IPS DF 19.7 (cell line): ENCODE data around the gene MCM3AP.
"Not testable (repeated sequence)": the region's sequence is repeated elsewhere in the genome, so short reads cannot be mapped to it uniquely, and the experiment has no call there.

ENCODE experiments used
- DNase-seq: peaks from one replicate; pipeline ENCODE4 v3.0.0-alpha.2; 2013; ENCODE audit warnings: low read depth, low spot score

MCM3AP gene

GRCh38 chr21:46205166-46205565 lies 80.2 kb downstream of the MCM3AP start:
- no peak for DNase-seq

GRCh38 chr21:46203203-46203600 lies 82.2 kb downstream of the MCM3AP start:
- DNase-seq: no peak

GRCh38 chr21:46202592-46203202 lies 82.7 kb downstream of the MCM3AP start:
- DNase-seq: no peak

- DNase-seq: not testable (repeated sequence)
Measured at GRCh38 chr21:46200877-46201803, 84.3 kb downstream of the MCM3AP start.

GRCh38 chr21:46199436-46200373 lies 85.7 kb downstream of the MCM3AP start:
- DNase-seq: no peak

GRCh38 chr21:46196733-46197132 lies 88.7 kb downstream of the MCM3AP start:
- DNase-seq: no peak

- DNase-seq: no peak
Measured at GRCh38 chr21:46195595-46196195, 89.7 kb downstream of the MCM3AP start.

- no peak for DNase-seq
Measured at GRCh38 chr21:46194374-46195334, 90.8 kb downstream of the MCM3AP start.

GRCh38 chr21:46193829-46194373 lies 91.5 kb downstream of the MCM3AP start:
- DNase-seq: no peak

GRCh38 chr21:46191686-46192575 lies 93.5 kb downstream of the MCM3AP start:
- no peak for DNase-seq

- no peak for DNase-seq
Measured at GRCh38 chr21:46191257-46191685, 94.1 kb downstream of the MCM3AP start.

GRCh38 chr21:46190491-46191131 lies 94.8 kb downstream of the MCM3AP start:
- DNase-seq: no peak

GRCh38 chr21:46189959-46190490 lies 95.4 kb downstream of the MCM3AP start:
- no peak for DNase-seq

GRCh38 chr21:46189213-46189958 lies 96.0 kb downstream of the MCM3AP start:
- no peak for DNase-seq

GRCh38 chr21:46188226-46189212 lies 96.9 kb downstream of the MCM3AP start:
- DNase-seq: no peak

- DNase-seq: no peak
Measured at GRCh38 chr21:46187814-46188213, 97.6 kb downstream of the MCM3AP start.
